Astrocyte of the cerebellum (primary cell): ENCODE data around the gene TNXB.

Experiments used
- DNase-seq: peaks from one replicate; pipeline ENCODE4 v3.0.0-alpha.2; 2011; ENCODE audit warnings: low read depth
- H3K4me3 ChIP-seq: 2 replicates; pipeline ENCODE4 v1.5.1; 2011; ENCODE audit warnings: mild to moderate bottlenecking, low read depth, low read length, moderate library complexity
- CTCF ChIP-seq: IDR thresholded peaks from 2 replicates; pipeline ENCODE4 v1.5.1; 2012; ENCODE audit warnings: low read length, low read depth, moderate library complexity, mild to moderate bottlenecking; ENCODE audit errors: missing control alignments
- in situ Hi-C: cut with HindIII; loops from 2 replicates; pipeline ENCODE4 v1.10.0; 2017; ENCODE audit warnings: low sequenced_read_pairs

TNXB gene, protein sequence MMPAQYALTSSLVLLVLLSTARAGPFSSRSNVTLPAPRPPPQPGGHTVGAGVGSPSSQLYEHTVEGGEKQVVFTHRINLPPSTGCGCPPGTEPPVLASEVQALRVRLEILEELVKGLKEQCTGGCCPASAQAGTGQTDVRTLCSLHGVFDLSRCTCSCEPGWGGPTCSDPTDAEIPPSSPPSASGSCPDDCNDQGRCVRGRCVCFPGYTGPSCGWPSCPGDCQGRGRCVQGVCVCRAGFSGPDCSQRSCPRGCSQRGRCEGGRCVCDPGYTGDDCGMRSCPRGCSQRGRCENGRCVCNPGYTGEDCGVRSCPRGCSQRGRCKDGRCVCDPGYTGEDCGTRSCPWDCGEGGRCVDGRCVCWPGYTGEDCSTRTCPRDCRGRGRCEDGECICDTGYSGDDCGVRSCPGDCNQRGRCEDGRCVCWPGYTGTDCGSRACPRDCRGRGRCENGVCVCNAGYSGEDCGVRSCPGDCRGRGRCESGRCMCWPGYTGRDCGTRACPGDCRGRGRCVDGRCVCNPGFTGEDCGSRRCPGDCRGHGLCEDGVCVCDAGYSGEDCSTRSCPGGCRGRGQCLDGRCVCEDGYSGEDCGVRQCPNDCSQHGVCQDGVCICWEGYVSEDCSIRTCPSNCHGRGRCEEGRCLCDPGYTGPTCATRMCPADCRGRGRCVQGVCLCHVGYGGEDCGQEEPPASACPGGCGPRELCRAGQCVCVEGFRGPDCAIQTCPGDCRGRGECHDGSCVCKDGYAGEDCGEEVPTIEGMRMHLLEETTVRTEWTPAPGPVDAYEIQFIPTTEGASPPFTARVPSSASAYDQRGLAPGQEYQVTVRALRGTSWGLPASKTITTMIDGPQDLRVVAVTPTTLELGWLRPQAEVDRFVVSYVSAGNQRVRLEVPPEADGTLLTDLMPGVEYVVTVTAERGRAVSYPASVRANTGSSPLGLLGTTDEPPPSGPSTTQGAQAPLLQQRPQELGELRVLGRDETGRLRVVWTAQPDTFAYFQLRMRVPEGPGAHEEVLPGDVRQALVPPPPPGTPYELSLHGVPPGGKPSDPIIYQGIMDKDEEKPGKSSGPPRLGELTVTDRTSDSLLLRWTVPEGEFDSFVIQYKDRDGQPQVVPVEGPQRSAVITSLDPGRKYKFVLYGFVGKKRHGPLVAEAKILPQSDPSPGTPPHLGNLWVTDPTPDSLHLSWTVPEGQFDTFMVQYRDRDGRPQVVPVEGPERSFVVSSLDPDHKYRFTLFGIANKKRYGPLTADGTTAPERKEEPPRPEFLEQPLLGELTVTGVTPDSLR (N-terminal part only)

GRCh38 chr6:32109114-32109764 is at the start of gene TNXB:
Gene TNXB, minus strand, starts transcription at chr6:32109338. Its CDS starts 11,140 bp downstream, at chr6:32098198.
- H3K4me3 ChIP-seq = no peak within 1 kb of the TSS
- in situ Hi-C loops = no loop called here
- TF ChIP-seq CTCF = no peak
- DNase-seq = no peak

DNA sequence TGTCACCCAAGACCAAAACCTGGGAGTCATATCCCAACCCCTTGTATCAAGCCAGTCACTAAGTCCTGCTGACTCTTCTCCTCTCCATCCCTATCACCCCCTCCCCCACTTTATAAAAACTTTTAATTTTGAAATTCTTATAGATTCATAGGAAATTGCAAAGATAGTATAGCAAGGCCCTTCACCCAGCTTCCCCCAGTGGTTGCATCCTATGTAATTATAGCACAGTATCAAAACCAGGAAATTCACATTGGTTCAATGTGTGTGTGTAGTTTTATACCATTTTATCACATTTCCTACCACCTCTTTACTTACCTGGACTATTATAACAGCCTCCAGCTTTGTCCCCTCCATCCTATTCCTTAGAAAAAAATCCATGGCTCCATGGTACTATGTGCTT is 48.9 kb upstream of the TNXB start:
- in situ Hi-C loops = no loop called here
- TF ChIP-seq CTCF = no peak
- no peak overlapping the region for H3K4me3 ChIP-seq
- no peak for DNase-seq

GRCh38 chr6:32156891-32157290 is 47.8 kb upstream of the TNXB start:
- H3K4me3 ChIP-seq = no peak overlapping the region
- TF ChIP-seq CTCF = no peak
- in situ Hi-C loops = no loop called here
- DNase-seq = no peak

GRCh38 chr6:32154514-32155161 is 45.5 kb upstream of the TNXB start:
- in situ Hi-C loops = no loop called here
- DNase-seq = peak; percentile 33
- H3K4me3 ChIP-seq = peak overlapping the region; percentile 94
- TF ChIP-seq CTCF = peak; percentile 58

DNA sequence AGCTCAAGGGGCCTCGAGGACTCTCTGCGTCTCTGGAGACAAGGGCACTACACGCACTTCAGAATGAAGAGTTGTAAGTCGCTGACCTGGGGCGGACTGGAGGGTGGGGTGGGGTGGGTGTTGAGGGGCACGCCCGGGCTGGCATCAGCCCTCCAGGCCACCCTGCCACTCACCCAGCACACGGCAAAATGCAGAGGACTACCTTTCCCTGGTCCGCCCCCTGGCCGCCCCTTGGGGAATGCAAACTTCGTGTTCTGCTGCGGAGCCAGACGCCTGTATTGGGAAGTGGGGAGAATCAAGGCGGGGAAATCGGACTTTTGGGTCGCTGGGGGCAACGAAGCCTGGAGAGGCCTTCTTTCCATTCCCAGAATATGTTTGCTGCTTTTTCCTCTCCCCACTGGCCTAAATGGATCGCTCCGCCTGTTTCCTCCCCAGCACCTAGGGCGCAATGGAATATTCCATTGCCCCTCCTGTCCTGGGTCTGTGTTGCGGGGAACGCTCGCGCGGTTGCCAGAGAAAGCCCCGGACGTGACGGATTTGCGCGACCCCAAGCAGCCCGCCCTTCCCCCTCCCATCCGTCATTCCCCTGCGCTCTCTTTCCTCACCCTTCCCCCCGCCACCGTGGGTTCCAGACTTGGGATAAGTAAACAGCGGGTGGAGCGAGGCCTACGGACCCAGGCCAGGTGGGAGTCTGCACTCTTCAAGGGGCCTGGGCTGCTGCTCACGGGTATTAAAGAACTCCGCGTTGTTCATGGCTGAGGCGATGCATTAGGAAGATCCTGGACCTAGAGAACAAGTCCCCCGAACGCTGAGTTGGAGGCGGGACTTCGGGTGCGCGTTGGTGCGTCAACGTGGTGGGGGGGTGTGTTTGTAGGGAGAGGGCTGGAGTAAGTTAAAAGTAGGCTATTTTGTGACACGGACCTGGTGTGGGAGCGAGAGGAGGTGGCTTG is 44.7 kb upstream of the TNXB start, which contains the start of gene PPT2:
Gene PPT2 (plus strand): TSS at position 578 of the 950 bp plus-strand sequence. CDS start 454 bp downstream, outside the sequence.
- peak within 1 kb of the TSS; percentile 94 for H3K4me3 ChIP-seq
- DNase-seq = peak; percentile 84
- in situ Hi-C loops = no loop called here
- peak; percentile 41 for TF ChIP-seq CTCF
